Liver (tissue), 9 donors: Measurements from ENCODE around the gene SERTAD2. TPM values are rescaled to one million over a fixed set of nuclear protein-coding genes. Genes with fewer than 3 reads are reported as not detected.

ENCODE experiments used
- DNase-seq: peaks from one replicate; pipeline ENCODE4 v3.0.0-alpha.2; 2017; ENCODE audit warnings: low spot score
- H3K27ac ChIP-seq, 2 donors: one replicate each; pipeline ENCODE4 v1.7.0; 2013; ENCODE audit warnings: inconsistent platforms in 2 of 2, low read length in 2 of 2, control low read depth in 1 of 2, low read depth in 1 of 2, mild to moderate bottlenecking in 1 of 2
- H3K27me3 ChIP-seq, 4 donors: one replicate each; pipeline versions ENCODE4 v1.6.1 to v1.7.0; 2013; ENCODE audit warnings: low read length in 3 of 4, inconsistent platforms in 1 of 4, mild to moderate bottlenecking in 1 of 4, moderate library complexity in 1 of 4; ENCODE audit not compliant: control insufficient read depth in 4 of 4, insufficient read depth in 4 of 4
- H3K36me3 ChIP-seq, 4 donors: one replicate each; pipeline versions ENCODE4 v1.6.1 to v1.7.0; 2013; ENCODE audit warnings: low read length in 3 of 4, mild to moderate bottlenecking in 3 of 4, low read depth in 1 of 4, moderate library complexity in 1 of 4; ENCODE audit not compliant: control insufficient read depth in 4 of 4, insufficient read depth in 3 of 4
- H3K4me1 ChIP-seq, 4 donors: one replicate each; pipeline versions ENCODE4 v1.6.1 to v1.7.0; 2013; ENCODE audit warnings: low read length in 3 of 4, mild to moderate bottlenecking in 3 of 4, moderate library complexity in 1 of 4; ENCODE audit not compliant: control insufficient read depth in 4 of 4, insufficient read depth in 4 of 4
- H3K4me3 ChIP-seq, 3 donors: one replicate each; pipeline versions ENCODE4 v1.6.1 to v1.7.0; 2013; ENCODE audit warnings: low read length in 3 of 3, control low read depth in 1 of 3, low read depth in 1 of 3, mild to moderate bottlenecking in 1 of 3
- H3K9ac ChIP-seq, 2 donors: one replicate each; pipeline ENCODE4 v1.7.0; 2013; ENCODE audit warnings: low read length in 2 of 2, mild to moderate bottlenecking in 2 of 2, moderate library complexity in 2 of 2, control low read depth in 1 of 2, low read depth in 1 of 2
- H3K9me3 ChIP-seq, 4 donors: one replicate each; pipeline versions ENCODE4 v1.6.1 to v1.7.0; 2013; ENCODE audit warnings: low read length in 3 of 4; ENCODE audit not compliant: control insufficient read depth in 4 of 4
- ATF3 ChIP-seq: IDR thresholded peaks from 2 replicates; pipeline ENCODE4 v1.6.1; 2016; ENCODE audit warnings: antibody characterized with exemption
- CTCF ChIP-seq: fragments of 150-350 bp; IDR thresholded peaks from 2 replicates; pipeline ENCODE4 v1.5.1; 2017; ENCODE audit warnings: improper control_type of control experiment, low read depth, low read length; ENCODE audit not compliant: missing input control
- EGR1 ChIP-seq, 2 donors: IDR thresholded peaks; 2 replicates each; pipeline ENCODE4 v1.6.1; 2016 to 2018; ENCODE audit warnings: antibody characterized with exemption in 2 of 2, low read depth in 2 of 2
- FOXA1 ChIP-seq: IDR thresholded peaks from 2 replicates; pipeline ENCODE4 v1.6.1; 2016; ENCODE audit warnings: antibody characterized with exemption
- FOXA2 ChIP-seq: IDR thresholded peaks from 2 replicates; pipeline ENCODE4 v1.6.1; 2016; ENCODE audit warnings: antibody characterized with exemption
- HNF4A ChIP-seq, 2 donors: conservative IDR thresholded peaks; 2 replicates each; pipeline ENCODE4 v1.6.1; 2016; ENCODE audit warnings: antibody characterized with exemption in 2 of 2, mild to moderate bottlenecking in 2 of 2
- HNF4G ChIP-seq: IDR thresholded peaks from 2 replicates; pipeline ENCODE4 v1.6.1; 2016; ENCODE audit warnings: antibody characterized with exemption
- JUND ChIP-seq, 2 donors: IDR thresholded peaks; 2 replicates each; pipeline ENCODE4 v1.6.1; 2016; ENCODE audit warnings: antibody characterized with exemption in 2 of 2
- MAX ChIP-seq: IDR thresholded peaks from 2 replicates; pipeline ENCODE4 v1.6.1; 2016; ENCODE audit warnings: antibody characterized with exemption
- NR2F2 ChIP-seq: IDR thresholded peaks from 2 replicates; pipeline ENCODE4 v1.6.1; 2016; ENCODE audit warnings: antibody characterized with exemption
- RAD21 ChIP-seq, 2 donors: IDR thresholded peaks; 2 replicates each; pipeline ENCODE4 v1.6.1; 2016; ENCODE audit warnings: antibody characterized with exemption in 2 of 2, mild to moderate bottlenecking in 2 of 2
- REST ChIP-seq: IDR thresholded peaks from 2 replicates; pipeline ENCODE4 v1.6.1; 2016; ENCODE audit warnings: antibody characterized with exemption, mild to moderate bottlenecking
- RXRA ChIP-seq, 2 donors: IDR thresholded peaks; 2 replicates each; pipeline ENCODE4 v1.6.1; 2017 to 2018; ENCODE audit warnings: antibody characterized with exemption in 2 of 2, mild to moderate bottlenecking in 1 of 2
- SP1 ChIP-seq: IDR thresholded peaks from 2 replicates; pipeline ENCODE4 v1.6.1; 2018; ENCODE audit warnings: antibody characterized with exemption, mild to moderate bottlenecking
- TAF1 ChIP-seq: conservative IDR thresholded peaks from 2 replicates; pipeline ENCODE4 v1.6.1; 2016; ENCODE audit warnings: antibody characterized with exemption, mild to moderate bottlenecking
- YY1 ChIP-seq: IDR thresholded peaks from 2 replicates; pipeline ENCODE4 v1.6.1; 2016; ENCODE audit warnings: antibody characterized with exemption, mild to moderate bottlenecking
- ZBTB33 ChIP-seq: IDR thresholded peaks from 2 replicates; pipeline ENCODE4 v1.6.1; 2016; ENCODE audit warnings: antibody characterized with exemption
- whole genome bisulfite sequencing: extraction: QIAGEN DNeasy Blood & Tissue Kit; methylation state at CpG from one replicate; pipeline ENCODE4 v1.1.7; 2013; 5-methylcytosine and 5-hydroxymethylcytosine counted together
- polyA plus RNA-seq, 2 donors: library from polyadenylated mRNA; stranded (reverse) in 1 of 2; unstranded in 1 of 2; fragments of 200-250 nt in 1 of 2; fragments of >200 nt in 1 of 2; fragmentation: Nextera tagmentation in 1 of 2; extraction: Ambion mirVana in 1 of 2; gene quantifications; one replicate each; pipeline versions ENCODE4 v1.2.1 to v1.2.3, GENCODE V29; 2013 to 2015
- total RNA-seq, 2 donors: library from RNA; depleted of rRNA; stranded (reverse); fragments of >200 nt; gene quantifications; one replicate each; pipeline ENCODE4 v1.2.3, GENCODE V29; 2014
- donor health status: healthy.
- donor health status: healthy.
- donor health status: healthy.
- donor health status: healthy.
- donor health status: healthy.

The SERTAD2 gene
- total and polyA plus RNA-seq, 4 donors: 5.1 to 13.3 (median 6.4) TPM

- DNase-seq: no peak
- 73% methylated on average over 4 of the region's 4 CpGs for WGBS
- no peaks in the 10 kb centered on the region for H3K27me3 ChIP-seq
- H3K4me1 ChIP-seq: peaks cover 0 to 1% (median 0%) of the 10 kb centered on the region in 4 donors
- H3K4me3 ChIP-seq: no peak overlapping the region
- H3K9me3 ChIP-seq: no peaks in the 10 kb centered on the region
- H3K36me3 ChIP-seq: peaks cover 0 to 16% (median 8%) of the 10 kb centered on the region in 4 donors
- TF ChIP-seq RXRA (IDR thresholded peaks at IDR 0.05) (no peak), ATF3 (no peak), REST (no peak), HNF4A (conservative IDR thresholded peaks at IDR 0.05) (no peak), RAD21 (IDR thresholded peaks at IDR 0.05) (no peak), YY1 (no peak), ZBTB33 (no peak), SP1 (no peak), FOXA2 (no peak), HNF4G (no peak), MAX (no peak), EGR1 (IDR thresholded peaks at IDR 0.05; ENCODE audit: low read depth in 2 of 2) (no peak)
- H3K9ac ChIP-seq: no peak overlapping the region
- no peak overlapping the region for H3K27ac ChIP-seq
Measured at GRCh38 chr2:64593035-64593655, 60.6 kb downstream of the SERTAD2 start.

- Histone ChIP-seq H3K27ac (no peak overlapping the region), H3K36me3 (peaks cover 0 to 18% (median 9%) of the 10 kb centered on the region in 4 donors), H3K9me3 (no peaks in the 10 kb centered on the region), H3K4me3 (no peak overlapping the region), H3K9ac (no peak overlapping the region), H3K27me3 (no peaks in the 10 kb centered on the region), H3K4me1 (peaks cover 0 to 1% (median 0%) of the 10 kb centered on the region in 4 donors)
- WGBS: 94% methylated on average over 4 of the region's 4 CpGs
- no peak for TF ChIP-seq JUND (IDR thresholded peaks at IDR 0.05)
- no peak for TF ChIP-seq FOXA2
- no peak for TF ChIP-seq RXRA (IDR thresholded peaks at IDR 0.05)
- TF ChIP-seq CTCF: no peak
- TF ChIP-seq TAF1: no peak
- TF ChIP-seq RAD21 (IDR thresholded peaks at IDR 0.05): no peak
- TF ChIP-seq ZBTB33: no peak
- no peak for TF ChIP-seq NR2F2
- no peak for TF ChIP-seq YY1
- TF ChIP-seq FOXA1: no peak
- no peak for TF ChIP-seq SP1
- no peak for TF ChIP-seq ATF3
- no peak for TF ChIP-seq HNF4A (conservative IDR thresholded peaks at IDR 0.05)
- TF ChIP-seq HNF4G: no peak
- TF ChIP-seq MAX: no peak
- no peak for TF ChIP-seq EGR1 (IDR thresholded peaks at IDR 0.05; ENCODE audit: low read depth in 2 of 2)
- no peak for DNase-seq
Measured at GRCh38 chr2:64591188-64591587, 62.5 kb downstream of the SERTAD2 start.
